ENCODE measurements around the gene HNRNPDL. TPM values are rescaled to one million over a fixed set of nuclear protein-coding genes. Genes with fewer than 3 reads are reported as not detected.

Gene HNRNPDL
- total RNA-seq, 1 experiment from 2014 or later, result 472 TPM

GRCh38 chr4:82373816-82374625 lies 56.2 kb downstream of the HNRNPDL start, which contains the start of gene HNRNPD:
HNRNPD (minus strand) TSS chr4:82373991; CDS start chr4:82373678, 313 bp downstream.
- Histone ChIP-seq H4K91ac (ENCODE audit: insufficient read length, low read depth, low read length) (peak within 1 kb of the TSS; percentile 99), H3K4me1 (ENCODE audit: insufficient read depth, low read length) (peaks cover 3% of the 10 kb centered on the region; the same call in 1 of the 2 replicates), H2BK120ac (ENCODE audit: low read depth, low read length, poor library complexity, severe bottlenecking) (peak within 1 kb of the TSS; percentile 74), H3K23me2 (ENCODE audit: insufficient read length, low read depth, low read length, poor library complexity, severe bottlenecking) (peaks cover 7% of the 10 kb centered on the region), H2BK5ac (ENCODE audit: insufficient read length, low read length) (peak within 1 kb of the TSS; percentile 98), H2BK15ac (ENCODE audit: low read depth, low read length) (no peak within 1 kb of the TSS), H3K79me2 (ENCODE audit: insufficient read depth, low read length) (peaks cover 50% of the 10 kb centered on the region), H3K56ac (ENCODE audit: insufficient read length, low read depth, low read length) (peak within 1 kb of the TSS; percentile 83), H2BK12ac (ENCODE audit: insufficient read length, low read depth, low read length) (no peak within 1 kb of the TSS), H3K4me2 (ENCODE audit: insufficient read depth, insufficient read length, low read length) (peak within 1 kb of the TSS; percentile 71), H4K8ac (replicated peaks; ENCODE audit: insufficient read length, low read depth, low read length) (no peak within 1 kb of the TSS), H2AFZ (ENCODE audit: low read length) (no peak within 1 kb of the TSS), H3K9ac (ENCODE audit: extremely low read depth, insufficient read length, low read length) (peak within 1 kb of the TSS; percentile 99), H3K4ac (ENCODE audit: low read depth, low read length) (peak within 1 kb of the TSS; percentile 96), H2BK20ac (ENCODE audit: low read depth, low read length, poor library complexity, severe bottlenecking) (no peak within 1 kb of the TSS), H4K20me1 (ENCODE audit: control insufficient read depth, insufficient read depth, insufficient read length) (no peaks in the 10 kb centered on the region), H4K5ac (ENCODE audit: insufficient read length, low read depth, low read length) (peak within 1 kb of the TSS; percentile 99), H3K23ac (ENCODE audit: insufficient read length, low read depth, low read length) (no peak within 1 kb of the TSS), H3K79me1 (ENCODE audit: insufficient read depth, low read depth, low read length, poor library complexity, severe bottlenecking) (peaks cover 3% of the 10 kb centered on the region), H3K27me3 (ENCODE audit: insufficient read depth, low read length) (no peaks in the 10 kb centered on the region), H3T11ph (ENCODE audit: low read length) (no peak within 1 kb of the TSS), H3K9me3 (ENCODE audit: control insufficient read depth, low read depth, low read length) (no peaks in the 10 kb centered on the region), H3K18ac (ENCODE audit: insufficient read length, low read depth, low read length) (peak within 1 kb of the TSS; percentile 100), H3K14ac (ENCODE audit: insufficient read depth, low read length) (peak within 1 kb of the TSS; percentile 100), H2AK5ac (ENCODE audit: insufficient read length, low read length) (no peak within 1 kb of the TSS), H3K27ac (ENCODE audit: insufficient read length, low read depth, low read length) (peak within 1 kb of the TSS; percentile 92)
- no peak for TF ChIP-seq CTCF (conservative IDR thresholded peaks at IDR 0.05)
- Mint-ChIP-seq H3K4me3 (peak within 1 kb of the TSS; percentile 92 to 97), H3K36me3 (ENCODE audit: insufficient read depth in 1 of 3, low read depth in 3 of 3) (peaks cover 38 to 59% (median 56%) of the 10 kb centered on the region in 3 experiments), H3K27ac (peak within 1 kb of the TSS; percentile 100), H3K27me3 (ENCODE audit: low read depth) (no peaks in the 10 kb centered on the region), H3K4me1 (peaks cover 23 to 33% of the 10 kb centered on the region in 2 experiments), H3K9me3 (peaks cover 5 to 8% of the 10 kb centered on the region in 2 experiments; a peak in 3 of 5 replicates)
- DNase-seq, result peak; percentile 99
- no CpG with 5 or more reads among the region's 83 CpGs for WGBS (ENCODE audit: extremely low coverage, insufficient read length, low lambda C conversion rate)
